GM21717 (cell line): Measurements from ENCODE around the gene NRCAM.
"Not testable (repeated sequence)": the region's sequence is repeated elsewhere in the genome, so short reads cannot be mapped to it uniquely, and the experiment has no call there.

Experiments
- ATAC-seq: cut with Tn5 transposase; IDR thresholded peaks from one replicate; pipeline ENCODE4 v1.9.1; 2021; ENCODE audit warnings: mild to moderate bottlenecking, moderate library complexity; ENCODE audit not compliant: unreplicated experiment

NRCAM gene

GRCh38 chr7:108404509-108405420 lies 51.5 kb downstream of the NRCAM start:
- ATAC-seq: no peak

- ATAC-seq: no peak
Measured at GRCh38 chr7:108403597-108404217, 52.5 kb downstream of the NRCAM start.

- ATAC-seq: peak; percentile 59
Measured at GRCh38 chr7:108402865-108403264, 53.4 kb downstream of the NRCAM start.

GRCh38 chr7:108396080-108396479 lies 60.2 kb downstream of the NRCAM start:
- no peak for ATAC-seq

GRCh38 chr7:108395426-108395825 lies 60.8 kb downstream of the NRCAM start:
- ATAC-seq: no peak

- not testable (repeated sequence) for ATAC-seq
Measured at GRCh38 chr7:108393097-108393496, 63.1 kb downstream of the NRCAM start.

GRCh38 chr7:108387686-108388085 lies 68.5 kb downstream of the NRCAM start:
- not testable (repeated sequence) for ATAC-seq

- ATAC-seq: peak; percentile 58
Measured at GRCh38 chr7:108385834-108386422, 70.3 kb downstream of the NRCAM start.

GRCh38 chr7:108384716-108385483 lies 71.3 kb downstream of the NRCAM start:
- ATAC-seq: no peak

GRCh38 chr7:108382932-108383331 lies 73.3 kb downstream of the NRCAM start:
- ATAC-seq: no peak

GRCh38 chr7:108380517-108380916 lies 75.7 kb downstream of the NRCAM start:
- ATAC-seq: no peak

- peak; percentile 44 for ATAC-seq
Measured at GRCh38 chr7:108376206-108376605, 80.0 kb downstream of the NRCAM start.

GRCh38 chr7:108375668-108376067 lies 80.6 kb downstream of the NRCAM start:
- ATAC-seq: no peak

GRCh38 chr7:108374899-108375298 lies 81.3 kb downstream of the NRCAM start:
- no peak for ATAC-seq

GRCh38 chr7:108372618-108373017 lies 83.6 kb downstream of the NRCAM start:
- ATAC-seq: no peak

- no peak for ATAC-seq
Measured at GRCh38 chr7:108370616-108371015, 85.6 kb downstream of the NRCAM start.

- no peak for ATAC-seq
Measured at GRCh38 chr7:108368466-108368865, 87.8 kb downstream of the NRCAM start.

GRCh38 chr7:108367946-108368345 lies 88.3 kb downstream of the NRCAM start:
- no peak for ATAC-seq

GRCh38 chr7:108367314-108367713 lies 88.9 kb downstream of the NRCAM start:
- no peak for ATAC-seq

- no peak for ATAC-seq
Measured at GRCh38 chr7:108363659-108364058, 92.6 kb downstream of the NRCAM start.
